HG02840 (cell line): ENCODE results near the gene GGCT.

ENCODE experiments used
- ATAC-seq: cut with Tn5 transposase; IDR thresholded peaks from one replicate; pipeline ENCODE4 v1.9.1; 2021; ENCODE audit warnings: mild to moderate bottlenecking, moderate library complexity, moderate number of reproducible peaks; ENCODE audit not compliant: unreplicated experiment, low FRiP score

Gene GGCT

DNA sequence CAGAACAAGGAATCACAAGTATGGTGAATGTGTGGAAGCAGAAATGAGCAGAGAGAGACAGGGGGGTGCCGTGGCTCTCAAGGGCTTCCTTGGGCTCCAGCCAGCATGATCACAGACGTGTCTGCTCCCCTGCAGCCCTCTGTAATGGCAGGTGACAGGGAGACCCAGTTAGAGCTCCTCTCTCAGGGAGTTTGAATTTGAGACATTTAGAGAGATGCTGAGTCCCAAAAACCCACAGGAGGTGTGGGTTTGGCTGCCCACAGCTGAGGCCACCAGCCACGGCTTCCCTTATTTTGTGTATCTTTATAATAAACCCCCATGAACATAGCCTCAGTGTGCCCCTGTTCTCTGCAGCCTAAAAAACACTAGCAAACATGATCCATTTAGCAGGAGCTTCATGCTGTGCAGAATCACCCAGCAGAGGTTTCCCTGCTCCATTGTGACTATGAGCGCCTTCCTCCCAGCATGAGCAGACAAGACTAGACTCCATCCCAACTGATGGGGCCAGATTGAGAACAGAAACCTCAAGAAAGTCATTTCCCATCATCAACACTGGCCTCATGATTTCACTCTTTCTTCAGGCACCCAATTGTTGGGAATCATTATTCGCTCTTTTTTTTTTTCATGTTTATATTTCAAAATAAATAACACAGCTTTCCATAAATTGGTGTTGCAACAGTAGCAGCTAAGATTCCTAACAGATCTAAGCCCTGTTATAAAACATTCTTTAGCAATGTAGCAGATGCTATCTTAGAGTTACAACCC lies 39.4 kb downstream of the GGCT start:
- no peak for ATAC-seq

DNA sequence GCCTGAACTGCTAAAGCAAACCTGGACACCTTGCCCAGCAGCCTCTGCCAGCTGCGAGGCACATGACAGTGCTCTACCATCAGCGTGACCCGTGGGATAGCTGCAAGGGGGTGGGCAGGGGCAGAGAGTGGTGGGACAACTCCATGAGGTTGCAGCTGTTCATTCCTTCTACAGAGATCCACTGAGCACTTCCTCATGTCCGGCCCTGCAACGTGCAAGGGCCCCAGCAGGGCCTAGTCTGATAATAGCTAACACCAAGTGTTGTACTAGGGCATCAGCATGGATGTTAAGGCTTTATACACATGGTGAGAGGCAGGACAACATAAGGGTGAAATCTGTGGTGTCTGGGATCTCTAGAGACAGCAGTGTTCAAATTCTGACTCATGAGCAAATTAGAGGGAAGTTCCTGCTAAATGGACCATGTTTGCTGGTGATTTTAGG lies 40.4 kb downstream of the GGCT start:
- ATAC-seq, result no peak

DNA sequence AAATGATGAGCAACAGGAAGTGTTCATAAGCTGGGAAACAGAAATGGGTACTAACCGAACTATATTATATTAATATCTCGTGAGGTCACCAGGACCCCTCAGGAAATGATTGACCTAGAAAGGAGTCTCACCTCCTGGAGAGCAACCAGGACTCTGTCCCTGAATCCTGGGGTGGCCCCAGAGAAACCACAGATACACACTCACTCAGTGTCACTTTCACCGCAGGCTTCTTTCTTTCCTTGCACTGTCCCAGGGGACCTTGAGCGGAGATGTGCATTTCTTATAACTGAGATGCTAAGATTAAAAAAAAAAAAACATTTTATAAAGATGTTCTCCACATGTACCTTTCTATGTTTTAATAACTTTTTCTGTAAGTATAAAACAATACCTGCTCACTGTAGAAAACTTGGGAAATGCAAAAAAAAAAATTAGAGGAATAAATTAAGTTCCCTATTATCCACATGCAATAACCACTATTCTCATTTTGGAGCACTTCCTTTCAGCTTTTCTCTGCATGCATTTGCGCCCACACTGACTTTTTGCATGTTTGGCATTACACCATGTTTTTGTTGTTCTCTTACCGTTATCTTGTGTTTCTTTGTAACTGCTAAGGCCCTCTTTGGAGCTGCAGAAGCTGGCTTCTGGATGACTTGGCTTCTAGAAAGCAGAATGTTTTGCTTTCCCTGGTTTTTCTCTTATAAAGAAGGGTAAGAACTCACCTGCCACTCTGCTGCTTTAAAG lies 41.1 kb downstream of the GGCT start:
- no peak for ATAC-seq

DNA sequence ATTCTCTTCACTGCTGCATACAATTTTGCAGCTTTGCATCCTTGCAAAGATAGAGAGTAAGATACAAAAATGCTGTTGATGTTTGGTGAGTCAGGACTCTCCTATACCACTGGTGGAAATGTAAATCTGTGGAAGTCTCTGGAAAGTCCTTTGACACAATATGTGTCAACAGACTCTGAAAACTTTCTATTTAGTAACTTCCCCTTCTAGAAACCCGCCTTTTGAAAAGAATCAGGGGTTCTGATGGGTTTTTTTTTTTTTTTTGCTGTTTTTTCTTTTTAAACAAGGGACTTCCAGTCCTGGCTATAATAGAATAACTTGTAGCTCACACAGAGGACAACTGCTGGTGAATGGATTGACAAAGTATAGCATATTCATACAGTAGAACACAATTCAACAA lies 42.5 kb downstream of the GGCT start:
- no peak for ATAC-seq

- ATAC-seq, result no peak
Observed at GRCh38 chr7:30460246-30460633, 44.4 kb downstream of the GGCT start.

DNA sequence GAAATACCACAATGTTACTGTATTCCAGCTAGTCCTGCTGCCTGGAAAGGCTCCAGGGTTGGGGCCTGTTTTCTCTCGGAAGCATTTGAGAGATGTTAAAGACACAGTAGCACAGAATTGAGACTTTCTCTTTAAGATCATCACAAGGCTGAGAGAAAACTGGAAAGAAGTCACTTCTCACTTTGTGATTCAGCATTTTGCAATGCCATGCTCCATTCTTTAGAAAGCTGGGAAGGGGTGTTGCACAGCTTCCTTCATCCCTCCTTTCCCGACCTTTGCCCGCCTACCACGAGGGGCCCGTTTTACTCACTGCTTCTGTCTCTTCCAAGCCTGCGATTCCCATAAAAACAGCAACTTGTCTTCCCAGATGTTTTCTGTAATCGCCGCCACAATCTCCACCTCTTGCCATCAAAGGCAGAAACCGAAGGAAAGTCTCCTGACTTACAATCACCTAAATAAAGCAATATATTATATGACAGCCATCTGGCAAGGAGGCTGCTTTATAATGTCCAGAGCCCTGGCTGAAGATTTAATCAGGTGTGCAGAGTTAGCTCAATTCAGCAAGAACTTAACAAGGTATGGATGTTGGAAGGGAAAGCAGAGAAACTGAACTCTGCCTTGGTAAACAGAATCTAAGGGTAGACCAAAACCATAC lies 44.9 kb downstream of the GGCT start:
- no peak for ATAC-seq

- ATAC-seq, result no peak
Observed at GRCh38 chr7:30458311-30458710, 46.3 kb downstream of the GGCT start.

GRCh38 chr7:30453921-30454320 lies 50.7 kb downstream of the GGCT start:
- ATAC-seq, result no peak

GRCh38 chr7:30453016-30453415 lies 51.6 kb downstream of the GGCT start:
- ATAC-seq, result no peak

- ATAC-seq, result no peak
Observed at GRCh38 chr7:30452280-30452930, 52.2 kb downstream of the GGCT start.

- no peak for ATAC-seq
Observed at GRCh38 chr7:30451539-30452279, 52.9 kb downstream of the GGCT start.

DNA sequence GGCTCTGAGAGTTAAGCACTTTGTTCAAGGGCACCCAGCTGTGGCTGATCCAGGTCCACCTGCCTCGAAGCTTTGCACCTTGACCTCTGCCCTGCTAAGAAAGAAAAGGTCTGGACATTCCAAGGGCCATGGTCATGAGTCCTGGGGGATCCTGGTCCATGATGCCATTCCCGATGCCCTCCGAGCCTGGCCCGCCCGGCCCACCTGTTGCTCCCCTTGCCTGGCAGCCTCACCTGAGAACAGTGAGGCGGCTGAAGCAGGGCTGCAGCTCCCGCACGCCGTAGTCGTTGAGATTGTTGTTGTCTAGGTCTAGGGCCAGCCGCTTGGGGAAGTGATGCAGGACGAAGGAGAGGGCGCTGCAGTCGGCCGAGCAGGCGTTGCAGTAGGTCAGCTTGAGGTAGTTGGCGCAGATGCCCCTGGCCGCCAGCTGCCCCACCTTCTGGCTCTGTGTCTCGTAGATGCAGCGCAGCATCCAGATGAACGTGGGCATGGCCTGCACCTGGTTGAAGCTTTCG lies 53.6 kb downstream of the GGCT start:
- ATAC-seq, result no peak

GRCh38 chr7:30450240-30450982 lies 54.2 kb downstream of the GGCT start:
- ATAC-seq, result no peak

DNA sequence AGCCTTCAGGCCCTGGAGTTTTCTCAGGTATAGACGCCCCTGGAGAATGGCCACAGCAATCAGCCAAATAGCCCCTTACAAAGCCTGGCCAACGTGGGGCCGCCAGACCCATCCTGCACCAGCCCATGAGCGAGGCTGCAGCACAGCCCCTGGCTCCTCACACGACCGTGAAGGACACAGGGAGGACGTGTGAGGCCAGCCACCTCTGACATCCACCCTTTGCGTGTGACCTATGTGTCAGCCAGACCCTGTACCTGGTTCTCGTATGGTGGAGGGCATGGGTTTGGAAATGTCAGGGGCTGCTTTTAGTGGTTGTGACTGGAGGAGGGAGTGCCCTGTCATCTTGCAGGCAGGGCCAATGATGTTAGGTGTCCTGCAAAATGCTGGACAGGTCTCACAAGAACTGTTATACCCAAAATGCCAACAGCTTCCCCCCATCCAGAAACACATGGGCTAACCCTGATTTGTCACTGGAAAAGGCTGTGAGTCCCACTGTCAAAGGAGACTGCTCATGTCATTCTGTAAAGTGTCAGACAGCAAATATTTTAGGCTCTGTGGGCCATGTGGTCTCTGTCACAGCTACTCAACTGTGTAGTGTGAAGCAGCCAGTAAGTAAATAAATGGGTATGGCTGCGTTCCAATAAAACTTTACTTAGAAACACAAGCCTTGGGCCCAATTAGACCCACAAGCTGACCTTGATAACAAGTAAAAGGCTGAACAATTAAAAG lies 56.0 kb downstream of the GGCT start:
- no peak for ATAC-seq

GRCh38 chr7:30447466-30447865 lies 57.2 kb downstream of the GGCT start:
- ATAC-seq, result no peak
